Activated CD4-positive, alpha-beta T cell treated with anti-CD3 and anti-CD28 coated beads, Interleukin-2, amount 10 ng/mL, durations not matched to agents 24 days and 14 days (primary cell): ENCODE measurements around the gene IFNGR1. TPM values are rescaled to one million over a fixed set of nuclear protein-coding genes. Genes with fewer than 3 reads are reported as not detected.
"Not testable (repeated sequence)": the region's sequence is repeated elsewhere in the genome, so short reads cannot be mapped to it uniquely, and the experiment has no call there.

Experiments
- DNase-seq: peaks from one replicate; pipeline ENCODE4 v3.0.0; 2022
- H3K27ac Mint-ChIP-seq: one replicate; pipeline ENCODE4 v1.8.0; 2022; ENCODE audit warnings: mild to moderate bottlenecking, mixed read lengths
- H3K27me3 Mint-ChIP-seq: one replicate; pipeline ENCODE4 v1.8.0; 2022; ENCODE audit warnings: mixed read lengths
- H3K36me3 Mint-ChIP-seq: one replicate; pipeline ENCODE4 v1.8.0; 2022; ENCODE audit warnings: low read depth, mild to moderate bottlenecking, mixed read lengths
- H3K4me1 Mint-ChIP-seq: one replicate; pipeline ENCODE4 v1.8.0; 2021; ENCODE audit warnings: mixed read lengths
- H3K4me3 Mint-ChIP-seq: one replicate; pipeline ENCODE4 v1.8.0; 2022; ENCODE audit warnings: mild to moderate bottlenecking, moderate library complexity, mixed read lengths
- H3K9me3 Mint-ChIP-seq: one replicate; pipeline ENCODE4 v1.8.0; 2021; ENCODE audit warnings: mixed read lengths
- intact Hi-C: fragments of 100-400 bp; cut with micrococcal nuclease; formaldehyde crosslinking; loops from one replicate; pipeline ENCODE4 v1.15.1; 2023
- total RNA-seq: library from RNA; stranded (reverse); gene quantifications from 2 replicates; pipeline ENCODE4 v1.2.3, GENCODE V29; 2022

The IFNGR1 gene
- total RNA-seq, 1 donor from 2014 or later: 13.9 TPM

- intact Hi-C loops: loop anchor here (5.0 kb wide), 1 partner anchor 197 kb away; no protein-coding TSS in a partner anchor
- Mint-ChIP-seq H3K9me3 (no peaks in the 10 kb centered on the region), H3K4me3 (no peak overlapping the region), H3K27me3 (peaks cover 15% of the 10 kb centered on the region), H3K36me3 (peaks cover 2% of the 10 kb centered on the region), H3K4me1 (peaks cover 60% of the 10 kb centered on the region), H3K27ac (no peak overlapping the region)
- DNase-seq: no peak
Measured at GRCh38 chr6:137229075-137229759, 10.0 kb upstream of the IFNGR1 start.

- H3K27ac Mint-ChIP-seq: no peak overlapping the region
- intact Hi-C loops: loop anchor here (1.0 to 5.0 kb wide), 2 partner anchors 9 to 196 kb away; partner anchors contain the start of gene IFNGR1
- H3K4me1 Mint-ChIP-seq: peaks cover 60% of the 10 kb centered on the region
- H3K27me3 Mint-ChIP-seq: peaks cover 15% of the 10 kb centered on the region
- H3K4me3 Mint-ChIP-seq: no peak overlapping the region
- peaks cover 5% of the 10 kb centered on the region for H3K9me3 Mint-ChIP-seq
- peaks cover 2% of the 10 kb centered on the region for H3K36me3 Mint-ChIP-seq
- no peak for DNase-seq
Measured at GRCh38 chr6:137227871-137228302, 8.7 kb upstream of the IFNGR1 start.

- no peak for DNase-seq
- Mint-ChIP-seq H3K27me3 (peaks cover 15% of the 10 kb centered on the region), H3K4me3 (no peak overlapping the region), H3K4me1 (peaks cover 50% of the 10 kb centered on the region), H3K36me3 (peaks cover 2% of the 10 kb centered on the region), H3K9me3 (peaks cover 5% of the 10 kb centered on the region), H3K27ac (no peak overlapping the region)
- intact Hi-C loops: loop anchor here (5.0 kb wide), 1 partner anchor 194 kb away; no protein-coding TSS in a partner anchor
Measured at GRCh38 chr6:137226697-137227096, 7.5 kb upstream of the IFNGR1 start.

- intact Hi-C loops: loop anchor here (5.0 kb wide), 1 partner anchor 192 kb away; no protein-coding TSS in a partner anchor
- H3K4me1 Mint-ChIP-seq: peaks cover 44% of the 10 kb centered on the region
Measured at GRCh38 chr6:137224799-137225198, 5.6 kb upstream of the IFNGR1 start.

GRCh38 chr6:137223370-137224131 lies 4.4 kb upstream of the IFNGR1 start:
- H3K27me3 Mint-ChIP-seq: peaks cover 2% of the 10 kb centered on the region
- intact Hi-C loops: no loop called here
- H3K27ac Mint-ChIP-seq: peak overlapping the region; percentile 31
- peaks cover 42% of the 10 kb centered on the region for H3K4me1 Mint-ChIP-seq
- H3K36me3 Mint-ChIP-seq: peaks cover 4% of the 10 kb centered on the region
- H3K9me3 Mint-ChIP-seq: peaks cover 5% of the 10 kb centered on the region
- peak overlapping the region; percentile 44 for H3K4me3 Mint-ChIP-seq
- DNase-seq: no peak

More at GRCh38 chr6:137224799-137225198, 5.6 kb upstream of the IFNGR1 start:
- H3K27ac Mint-ChIP-seq: no peak overlapping the region
- H3K4me3 Mint-ChIP-seq: no peak overlapping the region
- H3K27me3 Mint-ChIP-seq: peaks cover 8% of the 10 kb centered on the region
- peaks cover 4% of the 10 kb centered on the region for H3K36me3 Mint-ChIP-seq
- H3K9me3 Mint-ChIP-seq: peaks cover 5% of the 10 kb centered on the region
- no peak for DNase-seq

GRCh38 chr6:137222381-137222780 lies 3.2 kb upstream of the IFNGR1 start:
- H3K27ac Mint-ChIP-seq: no peak overlapping the region
- peaks cover 5% of the 10 kb centered on the region for H3K36me3 Mint-ChIP-seq
- H3K27me3 Mint-ChIP-seq: peaks cover 2% of the 10 kb centered on the region
- DNase-seq: no peak
- intact Hi-C loops: no loop called here
- H3K4me1 Mint-ChIP-seq: peaks cover 39% of the 10 kb centered on the region
- no peak overlapping the region for H3K4me3 Mint-ChIP-seq
- peaks cover 5% of the 10 kb centered on the region for H3K9me3 Mint-ChIP-seq

GRCh38 chr6:137219664-137220252 lies 573 bp upstream of the IFNGR1 start:
- intact Hi-C loops: loop anchor here (1.0 to 10.0 kb wide), 5 partner anchors 9 to 395 kb away; partner anchors contain the start of gene PEX7
- DNase-seq: no peak
- H3K9me3 Mint-ChIP-seq: peaks cover 5% of the 10 kb centered on the region
- H3K4me1 Mint-ChIP-seq: peaks cover 45% of the 10 kb centered on the region
- peak overlapping the region; percentile 99 for H3K4me3 Mint-ChIP-seq
- H3K36me3 Mint-ChIP-seq: peaks cover 7% of the 10 kb centered on the region
- peak overlapping the region; percentile 89 for H3K27ac Mint-ChIP-seq
- no peaks in the 10 kb centered on the region for H3K27me3 Mint-ChIP-seq

GRCh38 chr6:137218473-137218916 lies 690 bp downstream of the IFNGR1 start:
- peak overlapping the region; percentile 99 for H3K4me3 Mint-ChIP-seq
- H3K36me3 Mint-ChIP-seq: peaks cover 16% of the 10 kb centered on the region
- H3K4me1 Mint-ChIP-seq: peaks cover 44% of the 10 kb centered on the region
- no peaks in the 10 kb centered on the region for H3K27me3 Mint-ChIP-seq
- H3K27ac Mint-ChIP-seq: peak overlapping the region; percentile 98
- intact Hi-C loops: loop anchor here (1.0 to 10.0 kb wide), 3 partner anchors 50 to 394 kb away; partner anchors contain the start of gene PEX7
- peaks cover 4% of the 10 kb centered on the region for H3K9me3 Mint-ChIP-seq
- DNase-seq: peak; percentile 83

GRCh38 chr6:137217801-137218472 lies 1.2 kb downstream of the IFNGR1 start:
- Mint-ChIP-seq H3K36me3 (peaks cover 21% of the 10 kb centered on the region), H3K27me3 (no peaks in the 10 kb centered on the region), H3K4me1 (peaks cover 45% of the 10 kb centered on the region), H3K4me3 (peak overlapping the region; percentile 99), H3K27ac (peak overlapping the region; percentile 98), H3K9me3 (peaks cover 3% of the 10 kb centered on the region)
- peak; percentile 68 for DNase-seq
- intact Hi-C loops: loop anchor here (1.0 to 10.0 kb wide), 3 partner anchors 49 to 393 kb away; partner anchors contain the start of gene PEX7

GRCh38 chr6:137216875-137217553 lies 2.2 kb downstream of the IFNGR1 start:
- intact Hi-C loops: loop anchor here (10.0 kb wide), 1 partner anchor 392 kb away; the partner anchor contains the start of gene PEX7
- H3K4me3 Mint-ChIP-seq: no peak overlapping the region
- no peak overlapping the region for H3K27ac Mint-ChIP-seq
- H3K4me1 Mint-ChIP-seq: peaks cover 45% of the 10 kb centered on the region
- H3K27me3 Mint-ChIP-seq: no peaks in the 10 kb centered on the region
- DNase-seq: peak; percentile 51
- peaks cover 3% of the 10 kb centered on the region for H3K9me3 Mint-ChIP-seq
- peaks cover 24% of the 10 kb centered on the region for H3K36me3 Mint-ChIP-seq

- Mint-ChIP-seq H3K36me3 (peaks cover 33% of the 10 kb centered on the region), H3K4me1 (peaks cover 45% of the 10 kb centered on the region), H3K9me3 (peaks cover 3% of the 10 kb centered on the region), H3K4me3 (no peak overlapping the region), H3K27me3 (no peaks in the 10 kb centered on the region), H3K27ac (no peak overlapping the region)
- DNase-seq: peak; percentile 25
- intact Hi-C loops: loop anchor here (10.0 kb wide), 1 partner anchor 391 kb away; the partner anchor contains the start of gene PEX7
Measured at GRCh38 chr6:137216106-137216505, 3.1 kb downstream of the IFNGR1 start.

GRCh38 chr6:137215630-137216029 lies 3.6 kb downstream of the IFNGR1 start:
- not testable (repeated sequence) for H3K27ac Mint-ChIP-seq

More at GRCh38 chr6:137215630-137216029, 3.6 kb downstream of the IFNGR1 start:
- not testable (repeated sequence) for H3K9me3 Mint-ChIP-seq, H3K4me3 Mint-ChIP-seq, H3K27me3 Mint-ChIP-seq
- H3K4me1 Mint-ChIP-seq: peaks cover 44% of the 10 kb centered on the region
- intact Hi-C loops: loop anchor here (10.0 kb wide), 1 partner anchor 391 kb away; the partner anchor contains the start of gene PEX7
- H3K36me3 Mint-ChIP-seq: peaks cover 33% of the 10 kb centered on the region
- peak; percentile 34 for DNase-seq
